IMR-90 (cell line): ENCODE data around the gene ZXDC. TPM values are rescaled to one million over a fixed set of nuclear protein-coding genes. Genes with fewer than 3 reads are reported as not detected.

Experiments used
- polyA plus RNA-seq, 3 experiments: library from polyadenylated mRNA; depleted of rRNA; stranded (reverse); fragments of >200 nt; gene quantifications; 2 replicates each; pipeline ENCODE4 v1.2.3, GENCODE V29; 2012; ENCODE audit warnings: low replicate concordance in 1 of 3
- total RNA-seq: library from RNA; depleted of rRNA; stranded (reverse); fragments of >200 nt; gene quantifications from 2 replicates; pipeline ENCODE4 v1.2.3, GENCODE V29; 2012; rRNA removed
- TF ChIP-seq, protein P1 (sequence below): fragments of 150-350 bp; IDR thresholded peaks from 2 replicates; pipeline ENCODE4 v1.6.1; 2017; ENCODE audit warnings: mild to moderate bottlenecking, antibody characterized with exemption, low read length, low read depth

The ZXDC gene
- total and polyA plus RNA-seq, 2 of the 4 experiments (the other 2 are of a cell fraction) = 11.5 to 14.3 TPM

DNA sequence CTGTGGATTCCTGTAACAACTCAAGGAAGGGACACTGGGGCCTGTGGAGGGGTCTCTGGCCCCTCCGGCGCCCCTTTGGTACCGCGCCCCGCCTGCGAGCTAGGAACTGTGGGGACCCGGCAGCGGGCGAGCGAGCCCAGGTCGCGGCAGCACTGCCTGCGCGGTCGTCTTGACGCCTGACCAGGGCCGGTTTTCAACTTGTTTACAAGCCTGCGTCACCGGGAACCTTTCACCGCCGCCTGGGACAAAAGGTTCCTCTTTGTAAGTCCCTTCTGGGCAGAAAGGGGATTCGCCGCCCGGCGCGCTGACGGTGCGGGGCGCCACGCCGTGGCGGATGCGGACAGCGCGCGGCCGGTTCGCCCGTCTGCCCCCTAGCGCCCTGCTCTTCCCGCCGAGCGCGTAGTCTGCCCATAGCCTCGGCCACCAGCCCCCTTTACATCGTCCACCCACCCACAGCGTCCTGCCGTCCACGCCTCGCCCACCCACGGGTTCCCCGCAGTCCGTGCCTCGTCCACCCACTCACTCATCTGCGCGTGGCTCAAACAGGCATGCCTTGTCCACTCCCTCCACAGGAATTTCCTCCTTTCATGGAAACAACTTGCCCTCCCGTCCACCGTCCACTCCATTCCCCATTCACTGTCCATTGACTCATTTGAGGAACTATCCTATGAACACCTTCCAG, 86.4 kb downstream of the ZXDC start (continued):
- TF ChIP-seq, protein P1, sequence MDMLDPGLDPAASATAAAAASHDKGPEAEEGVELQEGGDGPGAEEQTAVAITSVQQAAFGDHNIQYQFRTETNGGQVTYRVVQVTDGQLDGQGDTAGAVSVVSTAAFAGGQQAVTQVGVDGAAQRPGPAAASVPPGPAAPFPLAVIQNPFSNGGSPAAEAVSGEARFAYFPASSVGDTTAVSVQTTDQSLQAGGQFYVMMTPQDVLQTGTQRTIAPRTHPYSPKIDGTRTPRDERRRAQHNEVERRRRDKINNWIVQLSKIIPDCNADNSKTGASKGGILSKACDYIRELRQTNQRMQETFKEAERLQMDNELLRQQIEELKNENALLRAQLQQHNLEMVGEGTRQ = no peak

Other genes with a start within 250 kb of the ZXDC start
- under 0.01 and 0.18 TPM in 2 replicates for gene KLF15, start 118.5 kb downstream of the ZXDC start, total RNA-seq
- 0.14 and 0.24 TPM in 2 replicates for gene KLF15, start 118.5 kb downstream of the ZXDC start, polyA plus RNA-seq (2012; rRNA removed)
- not detected in 2 replicates for gene CFAP100, start 81.0 kb downstream of the ZXDC start, total RNA-seq
- gene CFAP100, start 81.0 kb downstream of the ZXDC start, polyA plus RNA-seq (2012; rRNA removed) = not detected in 2 replicates
- gene UROC1, start 41.9 kb upstream of the ZXDC start, total RNA-seq = not detected in 2 replicates
- not detected in 2 replicates for gene UROC1, start 41.9 kb upstream of the ZXDC start, polyA plus RNA-seq (2012; rRNA removed)
- gene CHST13, start 48.3 kb upstream of the ZXDC start, total RNA-seq = not detected in 2 replicates
- not detected in 2 replicates for gene CHST13, start 48.3 kb upstream of the ZXDC start, polyA plus RNA-seq (2012; rRNA removed)
- gene C3orf22, start 83.0 kb upstream of the ZXDC start, total RNA-seq = not detected in 2 replicates
- gene C3orf22, start 83.0 kb upstream of the ZXDC start, polyA plus RNA-seq (2012; rRNA removed) = not detected in 2 replicates
- 8.1 and 8.4 TPM in 2 replicates for gene TXNRD3, start 179.2 kb upstream of the ZXDC start, total RNA-seq
- 3.9 and 4.2 TPM in 2 replicates for gene TXNRD3, start 179.2 kb upstream of the ZXDC start, polyA plus RNA-seq (2012; rRNA removed)
- gene CHCHD6, start 228.3 kb upstream of the ZXDC start, total RNA-seq = 18.8 and 20.6 TPM in 2 replicates
- gene CHCHD6, start 228.3 kb upstream of the ZXDC start, polyA plus RNA-seq (2012; rRNA removed) = 28.9 and 29.1 TPM in 2 replicates